Measurements from ENCODE around the gene SKP2.

GRCh38 chr5:36160617-36161016, 8.7 kb downstream of the SKP2 start:
- no peak for TF ChIP-seq CTCF (IDR thresholded peaks at IDR 0.05)
- no peak for TF ChIP-seq POLR2A (IDR thresholded peaks at IDR 0.05)
